ENCODE data around the gene CDH13.

- TF ChIP-seq POLR2A (IDR thresholded peaks at IDR 0.05) (no peak), CTCF (IDR thresholded peaks at IDR 0.05) (no peak)
These were observed 231.1 kb downstream of the CDH13 start for GRCh38 chr16:82857693-82858365.

All from thyroid gland (tissue), 4 donors.